ENCODE data around the gene PHEX.

The PHEX gene

GRCh38 chrX:22037225-22037624 is 5.1 kb downstream of the PHEX start:
- Histone ChIP-seq H3K4ac (ENCODE audit: low read depth, low read length) (no peak overlapping the region), H3K79me2 (ENCODE audit: control insufficient read depth, insufficient read depth, low read length, poor library complexity) (no peaks in the 10 kb centered on the region), H3K4me3 (ENCODE audit: low read depth, low read length) (no peak overlapping the region), H2BK5ac (ENCODE audit: low read depth, low read length, poor library complexity) (no peak overlapping the region), H3K27ac (ENCODE audit: low read depth, low read length) (no peak overlapping the region), H3K14ac (ENCODE audit: low read length) (no peak overlapping the region), H3K36me3 (ENCODE audit: control insufficient read depth in 1 of 2, insufficient read depth in 2 of 2, low read length in 2 of 2) (no peaks in the 10 kb centered on the region), H4K91ac (ENCODE audit: low read depth, low read length) (no peak overlapping the region), H3K9ac (ENCODE audit: low read length) (no peak overlapping the region), H3K9me3 (ENCODE audit: insufficient read depth, low read depth, low read length) (no peaks in the 10 kb centered on the region), H3K27me3 (ENCODE audit: insufficient read depth, low read length) (no peaks in the 10 kb centered on the region), H4K12ac (ENCODE audit: low read depth, low read length) (no peak overlapping the region), H3K18ac (ENCODE audit: low read length) (no peak overlapping the region), H2BK12ac (ENCODE audit: low read length) (no peak overlapping the region), H4K8ac (ENCODE audit: low read depth, low read length) (no peak overlapping the region), H3K4me1 (ENCODE audit: control insufficient read depth in 1 of 2, insufficient read depth in 2 of 2, low read length in 2 of 2) (no peaks in the 10 kb centered on the region), H3K23ac (ENCODE audit: low read length) (no peak overlapping the region), H3K79me1 (ENCODE audit: low read length) (no peaks in the 10 kb centered on the region), H2AFZ (ENCODE audit: insufficient read depth, low read length, poor library complexity) (no peak overlapping the region), H3K4me2 (ENCODE audit: low read length) (no peak overlapping the region), H2BK120ac (ENCODE audit: insufficient read depth, low read length, poor library complexity) (no peak overlapping the region), H2AK5ac (ENCODE audit: low read length) (no peak overlapping the region)
- peak in 1 of 2 donors; percentile 50 for DNase-seq
- no CpG with 5 or more reads among the region's 2 CpGs for WGBS (ENCODE audit: extremely low coverage, insufficient coverage, insufficient read length)

- no peak overlapping the region for H3K18ac ChIP-seq (ENCODE audit: low read length)
- no peak overlapping the region for H3K27ac ChIP-seq (ENCODE audit: low read depth, low read length)
- no peak overlapping the region for H3K4me2 ChIP-seq (ENCODE audit: low read length)
- H3K23ac ChIP-seq (ENCODE audit: low read length), result no peak overlapping the region
- H3K27me3 ChIP-seq (ENCODE audit: insufficient read depth, low read length), result no peaks in the 10 kb centered on the region
- H4K91ac ChIP-seq (ENCODE audit: low read depth, low read length), result no peak overlapping the region
- H2BK12ac ChIP-seq (ENCODE audit: low read length), result no peak overlapping the region
- no peaks in the 10 kb centered on the region for H3K36me3 ChIP-seq (ENCODE audit: control insufficient read depth in 1 of 2, insufficient read depth in 2 of 2, low read length in 2 of 2)
- no peak overlapping the region for H3K4ac ChIP-seq (ENCODE audit: low read depth, low read length)
- H3K79me1 ChIP-seq (ENCODE audit: low read length), result no peaks in the 10 kb centered on the region
- H3K79me2 ChIP-seq (ENCODE audit: control insufficient read depth, insufficient read depth, low read length, poor library complexity), result no peaks in the 10 kb centered on the region
- H2BK120ac ChIP-seq (ENCODE audit: insufficient read depth, low read length, poor library complexity), result no peak overlapping the region
- no CpG with 5 or more reads among the region's 13 CpGs for WGBS (ENCODE audit: extremely low coverage, insufficient coverage, insufficient read length)
- no peak overlapping the region for H4K12ac ChIP-seq (ENCODE audit: low read depth, low read length)
- H4K8ac ChIP-seq (ENCODE audit: low read depth, low read length), result no peak overlapping the region
- H3K4me1 ChIP-seq (ENCODE audit: control insufficient read depth in 1 of 2, insufficient read depth in 2 of 2, low read length in 2 of 2), result no peaks in the 10 kb centered on the region
- H2BK5ac ChIP-seq (ENCODE audit: low read depth, low read length, poor library complexity), result no peak overlapping the region
- no peak overlapping the region for H2AK5ac ChIP-seq (ENCODE audit: low read length)
- H3K9me3 ChIP-seq (ENCODE audit: insufficient read depth, low read depth, low read length), result no peaks in the 10 kb centered on the region
- H3K14ac ChIP-seq (ENCODE audit: low read length), result no peak overlapping the region
- no peak overlapping the region for H3K9ac ChIP-seq (ENCODE audit: low read length)
- no peak overlapping the region for H2AFZ ChIP-seq (ENCODE audit: insufficient read depth, low read length, poor library complexity)
- DNase-seq, result peak; percentile 18 to 25
- H3K4me3 ChIP-seq (ENCODE audit: low read depth, low read length), result no peak overlapping the region
Measured at GRCh38 chrX:22037911-22038537, 5.9 kb downstream of the PHEX start.

GRCh38 chrX:22039541-22039940 is 7.4 kb downstream of the PHEX start:
- Histone ChIP-seq H2BK5ac (ENCODE audit: low read depth, low read length, poor library complexity) (no peak overlapping the region), H4K91ac (ENCODE audit: low read depth, low read length) (no peak overlapping the region), H3K4me1 (ENCODE audit: control insufficient read depth in 1 of 2, insufficient read depth in 2 of 2, low read length in 2 of 2) (no peaks in the 10 kb centered on the region), H3K27me3 (ENCODE audit: insufficient read depth, low read length) (no peaks in the 10 kb centered on the region), H3K79me1 (ENCODE audit: low read length) (no peaks in the 10 kb centered on the region), H4K12ac (ENCODE audit: low read depth, low read length) (no peak overlapping the region), H2BK12ac (ENCODE audit: low read length) (no peak overlapping the region), H3K4me3 (ENCODE audit: low read depth, low read length) (no peak overlapping the region), H3K18ac (ENCODE audit: low read length) (no peak overlapping the region), H3K9me3 (ENCODE audit: insufficient read depth, low read depth, low read length) (no peaks in the 10 kb centered on the region), H2BK120ac (ENCODE audit: insufficient read depth, low read length, poor library complexity) (no peak overlapping the region), H3K27ac (ENCODE audit: low read depth, low read length) (no peak overlapping the region), H4K8ac (ENCODE audit: low read depth, low read length) (no peak overlapping the region), H3K36me3 (ENCODE audit: control insufficient read depth in 1 of 2, insufficient read depth in 2 of 2, low read length in 2 of 2) (no peaks in the 10 kb centered on the region), H3K79me2 (ENCODE audit: control insufficient read depth, insufficient read depth, low read length, poor library complexity) (no peaks in the 10 kb centered on the region), H3K23ac (ENCODE audit: low read length) (no peak overlapping the region), H3K9ac (ENCODE audit: low read length) (no peak overlapping the region), H2AK5ac (ENCODE audit: low read length) (no peak overlapping the region), H2AFZ (ENCODE audit: insufficient read depth, low read length, poor library complexity) (no peak overlapping the region), H3K4ac (ENCODE audit: low read depth, low read length) (no peak overlapping the region), H3K4me2 (ENCODE audit: low read length) (no peak overlapping the region), H3K14ac (ENCODE audit: low read length) (no peak overlapping the region)
- WGBS (ENCODE audit: extremely low coverage, insufficient coverage, insufficient read length), result no CpG with 5 or more reads among the region's 6 CpGs
- peak; percentile 72 to 74 for DNase-seq

- Histone ChIP-seq H3K23ac (ENCODE audit: low read length) (no peak overlapping the region), H3K9ac (ENCODE audit: low read length) (no peak overlapping the region), H3K27ac (ENCODE audit: low read depth, low read length) (no peak overlapping the region), H3K36me3 (ENCODE audit: control insufficient read depth in 1 of 2, insufficient read depth in 2 of 2, low read length in 2 of 2) (no peaks in the 10 kb centered on the region), H3K4me1 (ENCODE audit: control insufficient read depth in 1 of 2, insufficient read depth in 2 of 2, low read length in 2 of 2) (no peaks in the 10 kb centered on the region), H3K4me3 (ENCODE audit: low read depth, low read length) (no peak overlapping the region), H2AK5ac (ENCODE audit: low read length) (no peak overlapping the region), H3K14ac (ENCODE audit: low read length) (no peak overlapping the region), H2BK12ac (ENCODE audit: low read length) (no peak overlapping the region), H2BK5ac (ENCODE audit: low read depth, low read length, poor library complexity) (no peak overlapping the region), H4K8ac (ENCODE audit: low read depth, low read length) (no peak overlapping the region), H2BK120ac (ENCODE audit: insufficient read depth, low read length, poor library complexity) (no peak overlapping the region), H3K27me3 (ENCODE audit: insufficient read depth, low read length) (no peaks in the 10 kb centered on the region), H3K79me2 (ENCODE audit: control insufficient read depth, insufficient read depth, low read length, poor library complexity) (no peaks in the 10 kb centered on the region), H3K4me2 (ENCODE audit: low read length) (no peak overlapping the region), H3K79me1 (ENCODE audit: low read length) (no peaks in the 10 kb centered on the region), H4K91ac (ENCODE audit: low read depth, low read length) (no peak overlapping the region), H4K12ac (ENCODE audit: low read depth, low read length) (no peak overlapping the region), H3K18ac (ENCODE audit: low read length) (no peak overlapping the region), H2AFZ (ENCODE audit: insufficient read depth, low read length, poor library complexity) (no peak overlapping the region), H3K9me3 (ENCODE audit: insufficient read depth, low read depth, low read length) (no peaks in the 10 kb centered on the region), H3K4ac (ENCODE audit: low read depth, low read length) (no peak overlapping the region)
- DNase-seq, result peak in 1 of 2 donors; percentile 51
- no CpG with 5 or more reads among the region's 2 CpGs for WGBS (ENCODE audit: extremely low coverage, insufficient coverage, insufficient read length)
Measured at GRCh38 chrX:22040184-22040583, 8.1 kb downstream of the PHEX start.

Measured in trophoblast cell (in vitro differentiated cells and primary cell).